Testis (tissue), 2 donors: Measurements from ENCODE around the gene MCEE.

Experiments used
- POLR2A ChIP-seq: fragments of 450-650 bp; IDR thresholded peaks from one replicate; pipeline ENCODE4 v1.6.1; 2017; ENCODE audit warnings: antibody characterized with exemption, mild to moderate bottlenecking, moderate library complexity
- TF ChIP-seq, protein P1 (sequence below), 3 experiments: fragments of 450-650 bp in 2 of 3; fragments of 200-600 bp in 1 of 3; sonication (generic) in 1 of 3; IDR thresholded peaks; one replicate each; pipeline ENCODE4 v1.5.1; 2016 to 2019; ENCODE audit warnings: antibody characterized with exemption in 3 of 3, mild to moderate bottlenecking in 2 of 3, moderate library complexity in 1 of 3

DNA sequence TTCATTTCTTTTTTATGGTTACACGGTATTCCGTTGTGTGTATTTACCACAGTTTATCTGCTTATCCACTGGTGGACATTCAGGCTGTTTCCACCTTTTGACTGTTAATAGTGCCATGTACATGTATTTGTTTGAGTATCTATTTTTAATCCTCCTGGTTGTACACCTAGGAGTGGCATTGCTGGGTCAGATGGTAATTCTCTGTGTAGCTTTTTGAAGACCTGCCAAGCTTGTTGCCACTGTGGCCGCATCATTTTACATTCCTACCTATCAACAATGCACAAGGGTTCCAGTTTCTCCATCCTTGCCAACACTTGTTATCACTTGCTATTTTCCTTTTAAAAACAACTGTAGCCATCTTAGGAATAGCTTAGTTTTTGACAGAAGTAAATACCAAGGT, 13.8 kb upstream of the MCEE start:
- TF ChIP-seq, protein P1, sequence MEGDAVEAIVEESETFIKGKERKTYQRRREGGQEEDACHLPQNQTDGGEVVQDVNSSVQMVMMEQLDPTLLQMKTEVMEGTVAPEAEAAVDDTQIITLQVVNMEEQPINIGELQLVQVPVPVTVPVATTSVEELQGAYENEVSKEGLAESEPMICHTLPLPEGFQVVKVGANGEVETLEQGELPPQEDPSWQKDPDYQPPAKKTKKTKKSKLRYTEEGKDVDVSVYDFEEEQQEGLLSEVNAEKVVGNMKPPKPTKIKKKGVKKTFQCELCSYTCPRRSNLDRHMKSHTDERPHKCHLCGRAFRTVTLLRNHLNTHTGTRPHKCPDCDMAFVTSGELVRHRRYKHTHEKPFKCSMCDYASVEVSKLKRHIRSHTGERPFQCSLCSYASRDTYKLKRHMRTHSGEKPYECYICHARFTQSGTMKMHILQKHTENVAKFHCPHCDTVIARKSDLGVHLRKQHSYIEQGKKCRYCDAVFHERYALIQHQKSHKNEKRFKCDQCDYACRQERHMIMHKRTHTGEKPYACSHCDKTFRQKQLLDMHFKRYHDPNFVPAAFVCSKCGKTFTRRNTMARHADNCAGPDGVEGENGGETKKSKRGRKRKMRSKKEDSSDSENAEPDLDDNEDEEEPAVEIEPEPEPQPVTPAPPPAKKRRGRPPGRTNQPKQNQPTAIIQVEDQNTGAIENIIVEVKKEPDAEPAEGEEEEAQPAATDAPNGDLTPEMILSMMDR (IDR thresholded peaks at IDR 0.05) = no peak
- no peak for TF ChIP-seq POLR2A
